C4-2B (cell line): ENCODE measurements around the gene ALOX15B.

Experiments
- CTCF ChIP-seq: fragments of 450-650 bp; conservative IDR thresholded peaks from 2 replicates; pipeline ENCODE4 v1.5.1; 2017; ENCODE audit warnings: mild to moderate bottlenecking
- ZFX ChIP-seq: fragments of 450-650 bp; IDR thresholded peaks from 2 replicates; pipeline ENCODE4 v1.6.1; 2017

DNA sequence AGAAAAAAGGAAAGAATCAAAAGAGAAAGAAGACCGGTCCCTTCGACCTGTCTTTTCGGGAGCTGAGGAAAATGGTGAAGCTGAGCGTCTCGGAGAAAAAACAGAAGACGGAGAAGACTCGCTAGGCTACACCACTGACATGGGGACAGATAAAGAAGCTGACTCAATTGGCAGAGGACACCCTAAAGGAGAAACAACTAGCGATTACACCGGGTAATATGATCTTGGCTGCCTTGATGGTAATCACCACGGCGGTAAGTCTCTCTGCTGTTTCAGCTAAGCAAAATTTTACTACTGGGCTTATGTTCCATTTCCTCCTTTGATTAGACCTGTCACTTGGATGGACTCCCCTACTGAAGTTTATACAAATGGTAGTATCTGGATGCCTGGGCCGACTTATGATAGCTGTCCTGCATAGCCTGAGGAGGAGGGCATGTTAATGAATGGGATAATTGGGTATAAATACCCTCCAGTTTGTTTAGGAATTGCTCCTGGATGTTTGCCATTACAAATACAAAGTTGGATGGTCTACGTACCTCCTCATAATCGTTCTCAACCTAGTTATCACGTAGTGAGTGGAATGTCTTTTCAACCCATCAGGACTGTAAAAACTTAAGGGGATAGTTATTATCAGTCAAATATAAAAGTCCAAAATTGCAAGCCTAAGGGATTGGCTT is 24.1 kb downstream of the ALOX15B start:
- TF ChIP-seq CTCF (no peak), ZFX (no peak)
